H9 (cell line): ENCODE measurements around the gene MGAT5B. TPM values are rescaled to one million over a fixed set of nuclear protein-coding genes. Genes with fewer than 3 reads are reported as not detected.
"Not testable (repeated sequence)": the region's sequence is repeated elsewhere in the genome, so short reads cannot be mapped to it uniquely, and the experiment has no call there.

Experiments
- DNase-seq: peaks from one replicate; pipeline ENCODE4 v3.0.0-alpha.2; 2017
- H2AFZ ChIP-seq: one replicate; pipeline ENCODE4 v1.6.1; 2013; ENCODE audit warnings: mild to moderate bottlenecking, low read length, control low read depth, moderate library complexity
- H2AK5ac ChIP-seq: 2 replicates; pipeline ENCODE4 v1.6.1; 2013; ENCODE audit warnings: low read length, control low read depth, mixed read lengths; ENCODE audit not compliant: insufficient read length
- H2BK120ac ChIP-seq: one replicate; pipeline ENCODE4 v1.6.1; 2013; ENCODE audit warnings: low read depth, mild to moderate bottlenecking, low read length, control low read depth, inconsistent platforms; ENCODE audit not compliant: poor library complexity, severe bottlenecking
- H2BK12ac ChIP-seq: 2 replicates; pipeline ENCODE4 v1.6.1; 2013; ENCODE audit warnings: low read length, control low read depth, mixed read lengths, low read depth; ENCODE audit not compliant: insufficient read length
- H2BK15ac ChIP-seq: 2 replicates; pipeline ENCODE4 v1.6.1; 2013; ENCODE audit warnings: low read depth, low read length, control low read depth
- H2BK20ac ChIP-seq: one replicate; pipeline ENCODE4 v1.6.1; 2013; ENCODE audit warnings: low read depth, mild to moderate bottlenecking, low read length, control low read depth, inconsistent platforms; ENCODE audit not compliant: poor library complexity, severe bottlenecking
- H2BK5ac ChIP-seq: 2 replicates; pipeline ENCODE4 v1.6.1; 2013; ENCODE audit warnings: low read length, control low read depth, mixed read lengths; ENCODE audit not compliant: insufficient read length
- H3K14ac ChIP-seq: 2 replicates; pipeline ENCODE4 v1.6.1; 2013; ENCODE audit warnings: low read length, control low read depth; ENCODE audit not compliant: insufficient read depth
- H3K18ac ChIP-seq: 2 replicates; pipeline ENCODE4 v1.6.1; 2013; ENCODE audit warnings: low read depth, mild to moderate bottlenecking, mixed read lengths, low read length, control low read depth; ENCODE audit not compliant: insufficient read length
- H3K23ac ChIP-seq: 2 replicates; pipeline ENCODE4 v1.6.1; 2013; ENCODE audit warnings: low read length, control low read depth, mixed read lengths, low read depth; ENCODE audit not compliant: insufficient read length
- H3K23me2 ChIP-seq: 2 replicates; pipeline ENCODE4 v1.6.1; 2013; ENCODE audit warnings: low read depth, mild to moderate bottlenecking, mixed read lengths, low read length, control low read depth; ENCODE audit not compliant: insufficient read length, poor library complexity, severe bottlenecking
- H3K27ac ChIP-seq: 2 replicates; pipeline ENCODE4 v1.5.1; 2013; ENCODE audit warnings: low read length, control low read depth, mixed read lengths, low read depth; ENCODE audit not compliant: insufficient read length
- H3K27me3 ChIP-seq: 2 replicates; pipeline ENCODE4 v1.6.1; 2013; ENCODE audit warnings: low read length, control low read depth, inconsistent platforms; ENCODE audit not compliant: insufficient read depth
- H3K4ac ChIP-seq: 2 replicates; pipeline ENCODE4 v1.6.1; 2013; ENCODE audit warnings: low read depth, mild to moderate bottlenecking, control low read depth, inconsistent platforms, low read length, moderate library complexity
- H3K4me1 ChIP-seq: 2 replicates; pipeline ENCODE4 v1.6.1; 2013; ENCODE audit warnings: low read length, control low read depth, inconsistent platforms; ENCODE audit not compliant: insufficient read depth
- H3K4me2 ChIP-seq: 2 replicates; pipeline ENCODE4 v1.6.1; 2013; ENCODE audit warnings: low read length, control low read depth, mixed read lengths; ENCODE audit not compliant: insufficient read length, insufficient read depth
- H3K56ac ChIP-seq: 2 replicates; pipeline ENCODE4 v1.6.1; 2013; ENCODE audit warnings: low read depth, mild to moderate bottlenecking, mixed read lengths, low read length, control low read depth; ENCODE audit not compliant: insufficient read length
- H3K79me1 ChIP-seq: 2 replicates; pipeline ENCODE4 v1.6.1; 2013; ENCODE audit warnings: low read depth, mild to moderate bottlenecking, moderate library complexity, low read length, control low read depth, inconsistent platforms; ENCODE audit not compliant: insufficient read depth, poor library complexity, severe bottlenecking
- H3K79me2 ChIP-seq: 2 replicates; pipeline ENCODE4 v1.6.1; 2013; ENCODE audit warnings: low read length, control low read depth, inconsistent platforms; ENCODE audit not compliant: insufficient read depth
- H3K9ac ChIP-seq: 2 replicates; pipeline ENCODE4 v1.6.1; 2013; ENCODE audit warnings: low read length, control low read depth, mixed read lengths; ENCODE audit not compliant: insufficient read length; ENCODE audit errors: extremely low read depth
- H3K9me3 ChIP-seq: one replicate; pipeline ENCODE4 v1.6.1; 2013; ENCODE audit warnings: low read depth, low read length, inconsistent platforms; ENCODE audit not compliant: control insufficient read depth
- H3T11ph ChIP-seq: one replicate; pipeline ENCODE4 v1.6.1; 2013; ENCODE audit warnings: mild to moderate bottlenecking, low read length, control low read depth, inconsistent platforms
- H4K20me1 ChIP-seq: one replicate; pipeline ENCODE4 v1.6.1; 2013; ENCODE audit not compliant: control insufficient read depth, insufficient read length, insufficient read depth
- H4K5ac ChIP-seq: 2 replicates; pipeline ENCODE4 v1.6.1; 2013; ENCODE audit warnings: low read depth, mild to moderate bottlenecking, mixed read lengths, low read length, control low read depth; ENCODE audit not compliant: insufficient read length
- H4K8ac ChIP-seq: replicated peaks from 2 replicates; pipeline ENCODE4 v1.6.1; 2013; ENCODE audit warnings: low read length, control low read depth, mixed read lengths, low read depth; ENCODE audit not compliant: insufficient read length
- H4K91ac ChIP-seq: 2 replicates; pipeline ENCODE4 v1.6.1; 2013; ENCODE audit warnings: low read depth, mild to moderate bottlenecking, moderate library complexity, mixed read lengths, low read length, control low read depth; ENCODE audit not compliant: insufficient read length
- H3K27ac Mint-ChIP-seq, 3 experiments: 2 replicates in 2 of 3; 3 replicates in 1 of 3; pipeline ENCODE4 v1.8.0; 2020 to 2021; ENCODE audit warnings: mixed read lengths in 3 of 3, mild to moderate bottlenecking in 1 of 3, moderate library complexity in 1 of 3
- H3K27me3 Mint-ChIP-seq: 2 replicates; pipeline ENCODE4 v1.8.0; 2021; ENCODE audit warnings: low read depth, mild to moderate bottlenecking, moderate library complexity, mixed read lengths
- H3K36me3 Mint-ChIP-seq, 3 experiments: 2 replicates in 2 of 3; 3 replicates in 1 of 3; pipeline ENCODE4 v1.8.0; 2020 to 2021; ENCODE audit warnings: low read depth in 3 of 3, mixed read lengths in 3 of 3; ENCODE audit not compliant: insufficient read depth in 1 of 3
- H3K4me1 Mint-ChIP-seq, 2 experiments: 2 replicates each; pipeline ENCODE4 v1.8.0; 2020; ENCODE audit warnings: mixed read lengths in 2 of 2
- H3K4me3 Mint-ChIP-seq, 2 experiments: 2 replicates in 1 of 2; 3 replicates in 1 of 2; pipeline ENCODE4 v1.8.0; 2020 to 2021; ENCODE audit warnings: mild to moderate bottlenecking in 2 of 2, mixed read lengths in 2 of 2, moderate library complexity in 1 of 2
- H3K9me3 Mint-ChIP-seq, 2 experiments: 2 replicates in 1 of 2; 3 replicates in 1 of 2; pipeline ENCODE4 v1.8.0; 2020; ENCODE audit warnings: mild to moderate bottlenecking in 2 of 2, mixed read lengths in 2 of 2, moderate library complexity in 1 of 2
- CTCF ChIP-seq: fragments of 200-600 bp; sonication (generic); conservative IDR thresholded peaks from 3 replicates; pipeline ENCODE4 v1.8.0; 2021; ENCODE audit warnings: antibody characterized with exemption, mild to moderate bottlenecking
- WGBS: extraction: QIAGEN DNeasy Blood & Tissue Kit; methylation state at CpG from one replicate; pipeline ENCODE4 v1.1.7; 2013; ENCODE audit warnings: missing lambda C conversion rate, low lambda C conversion rate, mixed read lengths; ENCODE audit not compliant: insufficient read length; ENCODE audit errors: extremely low coverage; 5-methylcytosine and 5-hydroxymethylcytosine counted together
- total RNA-seq: library from RNA; stranded (reverse); gene quantifications from 2 replicates; pipeline ENCODE4 v1.2.1, GENCODE V29; 2021

The MGAT5B gene
- total RNA-seq, 1 experiment from 2014 or later: 4.9 TPM

- no peak overlapping the region for H3K9ac ChIP-seq
- WGBS: no CpG with 5 or more reads among the region's 8 CpGs
- H3K79me1 ChIP-seq: no peaks in the 10 kb centered on the region
- H4K91ac ChIP-seq: no peak overlapping the region
- no peak overlapping the region for H4K5ac ChIP-seq
- Mint-ChIP-seq H3K4me1 (peaks cover 13 to 16% of the 10 kb centered on the region in 2 experiments), H3K4me3 (no peak overlapping the region; a peak in 1 of 5 replicates), H3K27me3 (peaks cover 14% of the 10 kb centered on the region), H3K36me3 (no peaks in the 10 kb centered on the region), H3K27ac (no peak overlapping the region), H3K9me3 (no peaks in the 10 kb centered on the region)
- H4K8ac ChIP-seq: no peak overlapping the region
- no peaks in the 10 kb centered on the region for H3K9me3 ChIP-seq
- H3K27me3 ChIP-seq: no peaks in the 10 kb centered on the region
- TF ChIP-seq CTCF: no peak
- H3K4ac ChIP-seq: no peak overlapping the region
- H2BK20ac ChIP-seq: no peak overlapping the region
- no peak overlapping the region for H2AFZ ChIP-seq
- no peaks in the 10 kb centered on the region for H3K23me2 ChIP-seq
- no peak overlapping the region for H3K18ac ChIP-seq
- H3T11ph ChIP-seq: no peak overlapping the region
- H2AK5ac ChIP-seq: no peak overlapping the region
- H3K27ac ChIP-seq: no peak overlapping the region
- H2BK15ac ChIP-seq: no peak overlapping the region
- no peak overlapping the region for H2BK5ac ChIP-seq
- no peak overlapping the region for H3K4me2 ChIP-seq
- no peak overlapping the region for H3K23ac ChIP-seq
- no peak overlapping the region for H2BK12ac ChIP-seq
- H3K4me1 ChIP-seq: peaks cover 3% of the 10 kb centered on the region; the same call in 1 of the 2 replicates
- H4K20me1 ChIP-seq: no peaks in the 10 kb centered on the region
- DNase-seq: no peak
- H2BK120ac ChIP-seq: no peak overlapping the region
- no peaks in the 10 kb centered on the region for H3K79me2 ChIP-seq
- H3K56ac ChIP-seq: no peak overlapping the region
- no peak overlapping the region for H3K14ac ChIP-seq
Measured at GRCh38 chr17:76848670-76849069, 19.5 kb upstream of the MGAT5B start.

GRCh38 chr17:76849160-76849559 lies 19.0 kb upstream of the MGAT5B start:
- not testable (repeated sequence) for H2BK15ac ChIP-seq, H3K4me2 ChIP-seq, H3T11ph ChIP-seq, H3K4ac ChIP-seq, H3K9me3 Mint-ChIP-seq, H3K23me2 ChIP-seq, H3K36me3 Mint-ChIP-seq, H2AFZ ChIP-seq, H3K4me3 Mint-ChIP-seq, H4K5ac ChIP-seq, H4K91ac ChIP-seq, H3K27me3 Mint-ChIP-seq, H3K23ac ChIP-seq, H3K79me2 ChIP-seq, H3K4me1 ChIP-seq, H4K8ac ChIP-seq, H3K14ac ChIP-seq, H3K27ac Mint-ChIP-seq, H4K20me1 ChIP-seq, H3K56ac ChIP-seq, H3K27ac ChIP-seq, H2AK5ac ChIP-seq, H3K79me1 ChIP-seq, H2BK120ac ChIP-seq, H2BK20ac ChIP-seq, DNase-seq, H3K9me3 ChIP-seq, H3K18ac ChIP-seq, H3K27me3 ChIP-seq, H2BK5ac ChIP-seq, H3K9ac ChIP-seq, H2BK12ac ChIP-seq
- no CpG with 5 or more reads among the region's 11 CpGs for WGBS
- H3K4me1 Mint-ChIP-seq: peaks cover 11 to 13% of the 10 kb centered on the region in 2 experiments
